Duodenal mucosa (tissue), 2 donors: ENCODE data around the gene F2RL3.

ENCODE experiments used
- H3K27ac ChIP-seq: one replicate; pipeline ENCODE4 v1.7.0; 2013; ENCODE audit warnings: low read depth, low read length
- H3K27me3 ChIP-seq, 2 donors: one replicate each; pipeline ENCODE4 v1.7.0; 2013; ENCODE audit warnings: low read length in 2 of 2, control low read depth in 1 of 2; ENCODE audit not compliant: insufficient read depth in 2 of 2, control insufficient read depth in 1 of 2
- H3K36me3 ChIP-seq, 2 donors: one replicate each; pipeline ENCODE4 v1.7.0; 2013; ENCODE audit warnings: low read length in 2 of 2, control low read depth in 1 of 2; ENCODE audit not compliant: insufficient read depth in 2 of 2, control insufficient read depth in 1 of 2
- H3K4me1 ChIP-seq, 2 donors: one replicate each; pipeline ENCODE4 v1.7.0; 2013; ENCODE audit warnings: low read length in 2 of 2, control low read depth in 1 of 2; ENCODE audit not compliant: insufficient read depth in 2 of 2, control insufficient read depth in 1 of 2
- H3K4me3 ChIP-seq, 2 donors: one replicate each; pipeline ENCODE4 v1.7.0; 2013; ENCODE audit warnings: low read length in 2 of 2, low read depth in 1 of 2
- H3K9ac ChIP-seq, 2 donors: one replicate each; pipeline ENCODE4 v1.7.0; 2013; ENCODE audit warnings: low read length in 2 of 2, low read depth in 1 of 2
- H3K9me3 ChIP-seq, 2 donors: one replicate each; pipeline ENCODE4 v1.7.0; 2013; ENCODE audit warnings: low read length in 2 of 2, control low read depth in 1 of 2; ENCODE audit not compliant: control insufficient read depth in 1 of 2

The F2RL3 gene

GRCh38 chr19:16860118-16860517, 28.7 kb upstream of the F2RL3 start:
- H3K9ac ChIP-seq = no peak overlapping the region
- H3K4me1 ChIP-seq = peaks cover 0 to 6% of the 10 kb centered on the region in 2 donors
- no peak overlapping the region for H3K4me3 ChIP-seq
- no peak overlapping the region for H3K27ac ChIP-seq
- no peaks in the 10 kb centered on the region for H3K9me3 ChIP-seq
- H3K27me3 ChIP-seq = no peaks in the 10 kb centered on the region
- H3K36me3 ChIP-seq = peaks cover 13 to 29% of the 10 kb centered on the region in 2 donors

- Histone ChIP-seq H3K36me3 (peaks cover 16 to 35% of the 10 kb centered on the region in 2 donors), H3K27me3 (no peaks in the 10 kb centered on the region), H3K4me1 (peaks cover 0 to 6% of the 10 kb centered on the region in 2 donors), H3K9ac (no peak overlapping the region), H3K27ac (no peak overlapping the region), H3K9me3 (no peaks in the 10 kb centered on the region), H3K4me3 (no peak overlapping the region)
Observed at GRCh38 chr19:16861011-16861410, 27.8 kb upstream of the F2RL3 start.

- no peak overlapping the region for H3K4me3 ChIP-seq
- no peak overlapping the region for H3K27ac ChIP-seq
- peaks cover 0 to 6% of the 10 kb centered on the region in 2 donors for H3K4me1 ChIP-seq
- H3K9me3 ChIP-seq = no peaks in the 10 kb centered on the region
- peaks cover 16 to 42% of the 10 kb centered on the region in 2 donors for H3K36me3 ChIP-seq
- no peaks in the 10 kb centered on the region for H3K27me3 ChIP-seq
- H3K9ac ChIP-seq = no peak overlapping the region
Observed at GRCh38 chr19:16861834-16862233, 27.0 kb upstream of the F2RL3 start.

GRCh38 chr19:16862826-16863415, 25.9 kb upstream of the F2RL3 start:
- H3K9ac ChIP-seq = no peak overlapping the region
- H3K27ac ChIP-seq = no peak overlapping the region
- no peak overlapping the region for H3K4me3 ChIP-seq
- no peaks in the 10 kb centered on the region for H3K27me3 ChIP-seq
- H3K9me3 ChIP-seq = no peaks in the 10 kb centered on the region
- peaks cover 20 to 53% of the 10 kb centered on the region in 2 donors for H3K36me3 ChIP-seq
- H3K4me1 ChIP-seq = peaks cover 0 to 6% of the 10 kb centered on the region in 2 donors

- no peaks in the 10 kb centered on the region for H3K9me3 ChIP-seq
- no peaks in the 10 kb centered on the region for H3K27me3 ChIP-seq
- no peak overlapping the region for H3K27ac ChIP-seq
- peaks cover 27 to 81% of the 10 kb centered on the region in 2 donors for H3K36me3 ChIP-seq
- H3K4me3 ChIP-seq = no peak overlapping the region
- H3K9ac ChIP-seq = no peak overlapping the region
- peaks cover 0 to 6% of the 10 kb centered on the region in 2 donors for H3K4me1 ChIP-seq
Observed at GRCh38 chr19:16867211-16867610, 21.6 kb upstream of the F2RL3 start.

- Histone ChIP-seq H3K9ac (no peak overlapping the region), H3K4me3 (no peak overlapping the region), H3K36me3 (peaks cover 16 to 76% of the 10 kb centered on the region in 2 donors), H3K27me3 (no peaks in the 10 kb centered on the region), H3K9me3 (no peaks in the 10 kb centered on the region), H3K27ac (no peak overlapping the region), H3K4me1 (peaks cover 0 to 2% of the 10 kb centered on the region in 2 donors)
Observed at GRCh38 chr19:16868423-16869130, 20.2 kb upstream of the F2RL3 start.

- no peaks in the 10 kb centered on the region for H3K27me3 ChIP-seq
- H3K27ac ChIP-seq = no peak overlapping the region
- H3K4me3 ChIP-seq = no peak overlapping the region
- no peak overlapping the region for H3K9ac ChIP-seq
- H3K9me3 ChIP-seq = no peaks in the 10 kb centered on the region
- peaks cover 14 to 73% of the 10 kb centered on the region in 2 donors for H3K36me3 ChIP-seq
- no peaks in the 10 kb centered on the region for H3K4me1 ChIP-seq
Observed at GRCh38 chr19:16869331-16869972, 19.3 kb upstream of the F2RL3 start.

- H3K27ac ChIP-seq = no peak overlapping the region
- peaks cover 0 to 6% of the 10 kb centered on the region in 2 donors for H3K4me1 ChIP-seq
- H3K4me3 ChIP-seq = no peak overlapping the region
- peaks cover 10 to 67% of the 10 kb centered on the region in 2 donors for H3K36me3 ChIP-seq
- H3K9me3 ChIP-seq = no peaks in the 10 kb centered on the region
- H3K27me3 ChIP-seq = no peaks in the 10 kb centered on the region
- H3K9ac ChIP-seq = no peak overlapping the region
Observed at GRCh38 chr19:16871871-16872270, 16.9 kb upstream of the F2RL3 start.

- Histone ChIP-seq H3K4me1 (peaks cover 0 to 6% of the 10 kb centered on the region in 2 donors), H3K4me3 (no peak overlapping the region), H3K9me3 (no peaks in the 10 kb centered on the region), H3K27me3 (no peaks in the 10 kb centered on the region), H3K36me3 (peaks cover 6 to 66% of the 10 kb centered on the region in 2 donors), H3K27ac (peak overlapping the region; percentile 20), H3K9ac (no peak overlapping the region)
Observed at GRCh38 chr19:16872728-16873127, 16.1 kb upstream of the F2RL3 start.

GRCh38 chr19:16873594-16873993, 15.2 kb upstream of the F2RL3 start:
- no peak overlapping the region for H3K27ac ChIP-seq

More at GRCh38 chr19:16873594-16873993, 15.2 kb upstream of the F2RL3 start:
- peaks cover 0 to 6% of the 10 kb centered on the region in 2 donors for H3K4me1 ChIP-seq
- H3K36me3 ChIP-seq = peaks cover 6 to 66% of the 10 kb centered on the region in 2 donors
- no peak overlapping the region for H3K4me3 ChIP-seq
- H3K9me3 ChIP-seq = no peaks in the 10 kb centered on the region
- H3K27me3 ChIP-seq = no peaks in the 10 kb centered on the region
- H3K9ac ChIP-seq = no peak overlapping the region
